ENCODE data around the gene ONECUT2.

Gene ONECUT2

DNA sequence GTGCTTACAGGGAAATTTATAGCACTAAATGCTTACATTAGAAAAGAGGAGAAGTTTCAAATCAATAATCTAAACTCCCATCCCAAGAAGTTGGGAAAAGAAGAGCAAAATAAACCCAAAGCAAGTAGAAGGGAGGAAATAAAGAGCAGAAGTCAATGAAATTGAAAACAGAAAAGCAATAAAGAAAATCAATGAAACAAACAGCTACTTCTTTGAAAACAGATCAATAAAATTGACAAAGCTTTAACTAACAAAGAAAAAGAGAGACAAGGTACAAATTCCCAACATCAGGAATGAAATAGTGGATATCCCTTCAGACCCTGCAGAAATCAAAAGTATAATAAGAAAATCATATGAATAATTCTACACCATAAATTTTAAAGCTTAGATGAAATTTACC lies 25.5 kb upstream of the ONECUT2 start:
- DNase-seq (ENCODE audit: low read depth), result no peak
- TF ChIP-seq, protein P1, sequence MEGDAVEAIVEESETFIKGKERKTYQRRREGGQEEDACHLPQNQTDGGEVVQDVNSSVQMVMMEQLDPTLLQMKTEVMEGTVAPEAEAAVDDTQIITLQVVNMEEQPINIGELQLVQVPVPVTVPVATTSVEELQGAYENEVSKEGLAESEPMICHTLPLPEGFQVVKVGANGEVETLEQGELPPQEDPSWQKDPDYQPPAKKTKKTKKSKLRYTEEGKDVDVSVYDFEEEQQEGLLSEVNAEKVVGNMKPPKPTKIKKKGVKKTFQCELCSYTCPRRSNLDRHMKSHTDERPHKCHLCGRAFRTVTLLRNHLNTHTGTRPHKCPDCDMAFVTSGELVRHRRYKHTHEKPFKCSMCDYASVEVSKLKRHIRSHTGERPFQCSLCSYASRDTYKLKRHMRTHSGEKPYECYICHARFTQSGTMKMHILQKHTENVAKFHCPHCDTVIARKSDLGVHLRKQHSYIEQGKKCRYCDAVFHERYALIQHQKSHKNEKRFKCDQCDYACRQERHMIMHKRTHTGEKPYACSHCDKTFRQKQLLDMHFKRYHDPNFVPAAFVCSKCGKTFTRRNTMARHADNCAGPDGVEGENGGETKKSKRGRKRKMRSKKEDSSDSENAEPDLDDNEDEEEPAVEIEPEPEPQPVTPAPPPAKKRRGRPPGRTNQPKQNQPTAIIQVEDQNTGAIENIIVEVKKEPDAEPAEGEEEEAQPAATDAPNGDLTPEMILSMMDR (IDR thresholded peaks at IDR 0.05; ENCODE audit: insufficient read depth, low read depth, low read length, missing control alignments), result no peak
- H3K4me3 ChIP-seq (ENCODE audit: low read length), result no peak overlapping the region

DNA sequence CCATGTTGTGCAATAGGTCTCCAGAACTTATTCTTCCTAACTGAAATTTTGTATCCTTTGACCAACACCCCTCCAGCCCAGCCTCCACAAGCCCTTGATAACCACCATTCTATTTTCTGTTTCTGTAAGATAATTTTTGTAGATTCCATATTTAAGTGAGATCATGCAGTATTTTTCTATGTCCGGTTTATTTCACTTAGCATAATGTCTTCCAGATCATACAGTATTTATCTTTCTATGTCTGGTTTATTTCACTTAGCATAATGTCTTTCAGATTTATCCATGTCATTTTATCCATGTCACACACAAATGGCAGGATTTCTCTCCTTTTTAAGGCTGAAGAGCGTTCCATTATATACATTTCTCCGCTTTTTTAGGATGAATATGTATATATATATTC lies 24.4 kb upstream of the ONECUT2 start:
- H3K4me3 ChIP-seq (ENCODE audit: low read length), result no peak overlapping the region
- no peak for DNase-seq (ENCODE audit: low read depth)
- TF ChIP-seq, protein P1 (IDR thresholded peaks at IDR 0.05; ENCODE audit: insufficient read depth, low read depth, low read length, missing control alignments), result no peak

DNA sequence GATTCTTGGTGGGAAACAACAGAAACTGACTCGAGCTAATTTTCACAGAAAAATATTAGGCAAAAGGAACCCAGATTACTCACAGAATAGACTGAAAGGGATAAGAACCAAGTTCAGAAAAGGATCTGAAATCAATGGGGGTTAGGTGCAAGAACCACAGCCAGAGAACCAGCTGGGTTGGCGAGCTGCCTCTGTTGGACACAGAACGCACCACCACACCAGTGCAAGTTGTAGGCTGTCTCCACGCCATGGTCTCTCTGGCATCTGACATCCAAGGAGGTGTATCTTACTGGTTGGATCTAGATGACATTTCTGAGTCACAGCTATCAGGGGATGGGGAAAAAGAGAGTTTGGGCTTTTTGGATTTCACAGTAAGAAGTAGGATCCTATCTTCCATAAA lies 18.6 kb upstream of the ONECUT2 start:
- no peak overlapping the region for H3K4me3 ChIP-seq (ENCODE audit: low read length)
- TF ChIP-seq, protein P1 (IDR thresholded peaks at IDR 0.05; ENCODE audit: insufficient read depth, low read depth, low read length, missing control alignments), result no peak
- DNase-seq (ENCODE audit: low read depth), result no peak

DNA sequence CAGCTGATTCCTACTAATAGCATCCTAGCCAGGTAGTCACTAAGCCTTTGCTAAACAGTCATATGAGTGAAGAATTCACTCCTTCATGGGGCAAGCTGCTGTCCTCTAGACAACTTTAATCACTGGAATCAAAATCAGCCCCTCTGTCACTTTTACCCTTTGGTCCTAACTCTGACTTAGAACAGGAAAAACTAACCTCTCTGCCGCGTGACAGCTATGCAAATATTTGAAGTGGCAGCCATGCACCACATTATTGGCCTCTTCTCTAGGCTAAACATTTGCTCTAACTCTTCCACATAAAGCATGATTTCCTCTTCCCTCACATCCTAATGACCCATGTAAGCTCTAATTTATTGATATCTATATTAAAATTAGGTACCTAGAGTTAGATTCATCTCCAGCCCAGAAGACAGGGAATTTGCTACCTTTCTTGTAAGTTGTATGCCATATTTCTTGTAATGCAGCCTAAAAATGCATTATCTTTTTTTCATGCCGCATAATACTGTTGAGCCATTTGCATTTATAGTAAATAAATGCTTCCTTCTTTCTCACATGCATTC lies 12.8 kb upstream of the ONECUT2 start:
- H3K4me3 ChIP-seq (ENCODE audit: low read length), result no peak overlapping the region
- TF ChIP-seq, protein P1 (IDR thresholded peaks at IDR 0.05; ENCODE audit: insufficient read depth, low read depth, low read length, missing control alignments), result no peak
- no peak for DNase-seq (ENCODE audit: low read depth)

DNA sequence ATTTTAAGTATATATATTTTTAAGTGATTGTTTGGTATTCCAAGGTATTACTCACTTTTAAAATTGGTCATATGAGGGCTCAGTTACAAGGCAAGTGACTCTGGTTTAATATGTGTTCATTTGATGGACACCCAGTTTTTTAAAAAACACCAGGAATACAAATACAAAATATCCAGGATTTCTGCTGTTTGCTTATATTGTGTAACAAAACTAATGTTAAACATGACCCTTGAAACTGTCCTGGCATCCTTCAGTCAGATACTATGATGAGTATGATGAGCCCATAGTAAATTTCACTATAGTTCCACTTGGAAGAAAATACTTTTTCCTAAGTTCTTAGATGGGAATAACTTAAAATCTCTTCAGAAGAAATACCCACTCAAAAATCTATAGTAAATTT lies 11.4 kb upstream of the ONECUT2 start:
- H3K4me3 ChIP-seq (ENCODE audit: low read length), result no peak overlapping the region
- TF ChIP-seq, protein P1 (IDR thresholded peaks at IDR 0.05; ENCODE audit: insufficient read depth, low read depth, low read length, missing control alignments), result no peak
- DNase-seq (ENCODE audit: low read depth), result no peak

DNA sequence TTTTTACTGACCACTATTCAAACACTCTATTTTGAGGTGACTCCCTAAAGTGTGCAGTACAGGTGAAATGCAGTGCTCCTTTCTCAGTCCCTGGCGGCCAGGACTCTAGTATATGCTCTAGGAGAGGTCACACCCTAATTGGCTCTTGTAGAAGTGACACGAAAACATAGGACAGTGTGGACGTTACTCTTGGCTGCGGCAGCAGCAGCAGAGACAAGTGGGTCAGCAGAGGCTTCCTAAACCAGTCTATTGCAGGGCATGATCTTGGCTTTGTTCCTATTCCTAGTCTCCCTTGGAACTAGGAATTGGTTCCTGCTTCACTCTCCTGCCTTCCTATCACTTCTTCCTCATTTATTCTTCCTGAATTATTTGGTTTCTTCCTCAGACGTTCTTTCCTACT lies 10.1 kb upstream of the ONECUT2 start:
- TF ChIP-seq, protein P1 (IDR thresholded peaks at IDR 0.05; ENCODE audit: insufficient read depth, low read depth, low read length, missing control alignments), result no peak
- no peak for DNase-seq (ENCODE audit: low read depth)
- no peak overlapping the region for H3K4me3 ChIP-seq (ENCODE audit: low read length)

DNA sequence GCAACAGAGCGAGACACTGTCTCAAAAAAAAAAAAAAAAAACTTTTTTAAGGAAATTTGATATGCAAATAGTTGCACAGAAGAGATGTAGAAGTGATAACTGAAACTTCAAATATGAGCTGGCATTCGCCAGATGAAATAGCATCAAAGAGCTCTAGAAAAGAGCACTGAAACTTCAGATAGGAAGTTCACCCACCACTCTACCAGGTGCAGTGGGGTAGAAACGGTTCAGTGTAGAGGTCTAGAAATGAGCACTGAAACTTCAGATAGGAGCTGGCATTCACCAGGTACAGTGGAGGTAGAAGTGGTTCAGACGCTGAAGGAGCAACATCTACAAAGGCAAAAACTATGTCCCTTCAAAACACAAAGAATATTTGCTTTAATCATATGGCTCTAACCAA lies 9.0 kb upstream of the ONECUT2 start:
- no peak for DNase-seq (ENCODE audit: low read depth)
- TF ChIP-seq, protein P1 (IDR thresholded peaks at IDR 0.05; ENCODE audit: insufficient read depth, low read depth, low read length, missing control alignments), result no peak
- no peak overlapping the region for H3K4me3 ChIP-seq (ENCODE audit: low read length)

All from epithelial cell of esophagus (primary cell).